Measurements from ENCODE around the gene KIAA1191. TPM values are rescaled to one million over a fixed set of nuclear protein-coding genes. Genes with fewer than 3 reads are reported as not detected.

Gene KIAA1191
- total and polyA plus RNA-seq, 2 of the 4 experiments (the other 2 are of a cell fraction) = 114 to 124 TPM

DNA sequence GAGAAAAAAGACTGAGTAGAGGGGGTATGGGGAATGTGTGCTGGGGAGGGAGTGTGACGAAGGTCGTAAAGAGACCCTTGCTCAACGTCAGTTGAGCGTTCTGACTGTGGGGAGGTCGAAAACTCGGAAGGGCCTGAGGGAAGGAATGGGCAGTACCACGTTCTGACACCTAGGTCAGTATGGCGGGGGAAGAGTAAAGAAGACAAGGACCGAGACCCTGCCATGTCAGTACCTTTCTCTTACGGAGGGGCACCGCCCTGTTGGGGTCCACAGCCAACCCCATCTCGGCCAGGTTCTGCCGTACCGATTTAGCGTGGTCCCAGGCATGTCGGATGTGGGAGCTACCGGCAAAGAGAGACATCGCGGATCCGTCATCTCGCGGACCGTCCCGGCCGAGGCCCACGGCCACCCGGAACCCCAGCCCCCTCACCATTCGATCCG lies 26.5 kb upstream of the KIAA1191 start (continued):
- no peak for TF ChIP-seq BHLHE40 (IDR thresholded peaks at IDR 0.05; ENCODE audit: low read depth, low read length)
- TF ChIP-seq CTCF (conservative IDR thresholded peaks at IDR 0.05; ENCODE audit: low read depth, low read length) = no peak
- TF ChIP-seq SMC3 (IDR thresholded peaks at IDR 0.05; ENCODE audit: low read depth, low read length) = no peak
- TF ChIP-seq CEBPB (IDR thresholded peaks at IDR 0.05; ENCODE audit: low read depth, low read length) = no peak
- TF ChIP-seq RCOR1 (IDR thresholded peaks at IDR 0.05; ENCODE audit: insufficient replicate concordance, low read length) = no peak

Measured in IMR-90 (cell line).